ENCODE results near the gene ATXN2L.

DNA sequence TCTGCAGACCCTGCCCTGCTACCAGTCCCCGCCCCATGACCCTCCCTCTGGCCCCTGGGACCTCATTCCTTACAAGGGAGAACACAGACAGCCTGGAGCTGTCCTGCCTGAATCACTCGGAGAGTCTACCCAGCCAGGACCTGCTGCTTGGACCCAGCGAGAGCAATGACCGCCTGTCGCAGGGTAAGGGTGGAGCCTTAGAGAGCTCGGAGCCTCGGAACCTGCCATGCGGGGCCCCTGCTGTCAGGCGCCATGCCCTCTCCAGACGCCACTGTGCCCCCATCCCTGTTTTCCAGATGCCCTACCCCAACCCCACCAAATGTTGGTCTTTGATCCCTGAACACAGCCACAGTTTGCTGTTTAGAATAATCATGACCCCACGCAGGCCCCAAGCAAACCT is 46.4 kb downstream of the ATXN2L start:
- TF ChIP-seq, protein P1, sequence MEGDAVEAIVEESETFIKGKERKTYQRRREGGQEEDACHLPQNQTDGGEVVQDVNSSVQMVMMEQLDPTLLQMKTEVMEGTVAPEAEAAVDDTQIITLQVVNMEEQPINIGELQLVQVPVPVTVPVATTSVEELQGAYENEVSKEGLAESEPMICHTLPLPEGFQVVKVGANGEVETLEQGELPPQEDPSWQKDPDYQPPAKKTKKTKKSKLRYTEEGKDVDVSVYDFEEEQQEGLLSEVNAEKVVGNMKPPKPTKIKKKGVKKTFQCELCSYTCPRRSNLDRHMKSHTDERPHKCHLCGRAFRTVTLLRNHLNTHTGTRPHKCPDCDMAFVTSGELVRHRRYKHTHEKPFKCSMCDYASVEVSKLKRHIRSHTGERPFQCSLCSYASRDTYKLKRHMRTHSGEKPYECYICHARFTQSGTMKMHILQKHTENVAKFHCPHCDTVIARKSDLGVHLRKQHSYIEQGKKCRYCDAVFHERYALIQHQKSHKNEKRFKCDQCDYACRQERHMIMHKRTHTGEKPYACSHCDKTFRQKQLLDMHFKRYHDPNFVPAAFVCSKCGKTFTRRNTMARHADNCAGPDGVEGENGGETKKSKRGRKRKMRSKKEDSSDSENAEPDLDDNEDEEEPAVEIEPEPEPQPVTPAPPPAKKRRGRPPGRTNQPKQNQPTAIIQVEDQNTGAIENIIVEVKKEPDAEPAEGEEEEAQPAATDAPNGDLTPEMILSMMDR (IDR thresholded peaks at IDR 0.05; ENCODE audit: poor library complexity), result no peak
- no peak for TF ChIP-seq EZH2 (IDR thresholded peaks at IDR 0.05; ENCODE audit: borderline replicate concordance)
